Spinal cord (tissue), 10 donors: Measurements from ENCODE around the gene CPEB3. TPM values are rescaled to one million over a fixed set of nuclear protein-coding genes. Genes with fewer than 3 reads are reported as not detected.
A peak's percentile ranks its signal among the peaks of the same experiment; 100 is the strongest.
"Not testable (repeated sequence)": the region's sequence is repeated elsewhere in the genome, so short reads cannot be mapped to it uniquely, and the experiment has no call there.

Source experiments
- DNase-seq, 6 donors: peaks; one replicate each; pipeline versions ENCODE4 v3.0.0 to v3.0.0-alpha.2; 2013 to 2015; ENCODE audit warnings: low spot score in 6 of 6, low read depth in 4 of 6
- H3K27ac ChIP-seq: one replicate; pipeline ENCODE4 v1.5.1; 2013; ENCODE audit warnings: low read depth, low read length, control low read depth
- H3K27me3 ChIP-seq: one replicate; pipeline ENCODE4 v1.6.1; 2013; ENCODE audit warnings: low read length; ENCODE audit not compliant: control insufficient read depth, insufficient read depth
- H3K36me3 ChIP-seq: one replicate; pipeline ENCODE4 v1.6.1; 2013; ENCODE audit warnings: low read length; ENCODE audit not compliant: control insufficient read depth, insufficient read depth
- H3K4me1 ChIP-seq: one replicate; pipeline ENCODE4 v1.6.1; 2013; ENCODE audit warnings: low read length; ENCODE audit not compliant: control insufficient read depth, insufficient read depth
- H3K4me3 ChIP-seq: one replicate; pipeline ENCODE4 v1.5.1; 2013; ENCODE audit warnings: low read depth, low read length, control low read depth
- H3K9me3 ChIP-seq: one replicate; pipeline ENCODE4 v1.6.1; 2013; ENCODE audit warnings: low read length; ENCODE audit not compliant: control insufficient read depth, insufficient read depth
- WGBS: methylation state at CpG from one replicate; pipeline ENCODE4 v1.1.5; 2013; ENCODE audit warnings: missing lambda C conversion rate; ENCODE audit not compliant: insufficient coverage; 5-methylcytosine and 5-hydroxymethylcytosine counted together
- polyA plus RNA-seq, 2 donors: library from polyadenylated mRNA; unstranded; fragments of 120-200 nt; gene quantifications; one replicate each; pipeline ENCODE4 v1.2.1, GENCODE V29; 2013; ENCODE audit not compliant: insufficient read length in 2 of 2
- total RNA-seq, 2 donors: library from RNA; depleted of rRNA in 1 of 2; stranded (reverse); fragments of 120-200 nt in 1 of 2; fragments of >200 nt in 1 of 2; gene quantifications; one replicate each; pipeline versions ENCODE4 v1.2.3 to v1.2.4, GENCODE V29; 2013 to 2014
- donor health status: healthy.

The CPEB3 gene
- total and polyA plus RNA-seq, 4 donors, result 9.0 to 29.3 (median 17.1) TPM

GRCh38 chr10:92231196-92231595, 59.7 kb downstream of the CPEB3 start:
- no peak overlapping the region for H3K4me3 ChIP-seq

DNA sequence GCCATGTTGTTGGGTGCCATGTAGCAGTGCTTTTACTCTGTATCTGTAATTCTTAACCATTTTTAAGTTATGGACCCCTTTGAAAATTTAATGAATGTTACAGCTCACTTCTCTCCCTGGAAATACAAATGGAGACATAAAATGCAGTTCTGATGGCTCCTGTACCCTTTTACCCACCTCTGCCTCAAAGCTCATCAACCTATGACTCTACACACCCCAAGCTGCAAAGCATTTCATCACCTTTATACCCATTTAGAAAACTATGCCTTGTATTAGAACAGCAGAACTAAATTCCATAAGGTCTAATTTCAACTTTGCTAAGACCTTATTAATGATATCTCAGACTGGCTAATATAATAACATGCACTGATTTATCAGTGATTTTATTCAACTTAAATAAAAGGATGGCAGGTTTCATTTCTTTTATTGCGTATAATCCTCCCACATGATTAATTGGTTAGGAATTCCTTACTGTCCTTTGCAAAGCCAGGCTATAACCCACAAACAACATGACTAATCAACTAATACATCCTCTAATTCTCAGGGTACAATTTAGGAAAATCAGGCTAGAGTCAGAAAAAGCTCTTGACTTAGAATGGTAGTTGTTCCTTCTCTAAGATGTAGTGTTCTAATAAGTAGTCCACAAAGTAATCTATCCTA, 68.1 kb downstream of the CPEB3 start:
- H3K36me3 ChIP-seq, result peaks cover 12% of the 10 kb centered on the region
- no peaks in the 10 kb centered on the region for H3K27me3 ChIP-seq
- no peak overlapping the region for H3K27ac ChIP-seq
- H3K9me3 ChIP-seq, result no peaks in the 10 kb centered on the region
- H3K4me1 ChIP-seq, result no peaks in the 10 kb centered on the region
- no peak overlapping the region for H3K4me3 ChIP-seq
- peak in 1 of 6 donors; percentile 37 for DNase-seq
- no CpG with 5 or more reads among the region's 1 CpG for WGBS

More at GRCh38 chr10:92231196-92231595, 59.7 kb downstream of the CPEB3 start:
- no peak for DNase-seq
- H3K4me1 ChIP-seq, result no peaks in the 10 kb centered on the region
- H3K27ac ChIP-seq, result no peak overlapping the region
- H3K27me3 ChIP-seq, result no peaks in the 10 kb centered on the region
- H3K36me3 ChIP-seq, result peaks cover 13% of the 10 kb centered on the region
- 71% methylated on average over 1 of the region's 1 CpG for WGBS
- H3K9me3 ChIP-seq, result no peaks in the 10 kb centered on the region

GRCh38 chr10:92219559-92219958, 71.3 kb downstream of the CPEB3 start:
- no peaks in the 10 kb centered on the region for H3K4me1 ChIP-seq
- H3K4me3 ChIP-seq, result no peak overlapping the region
- H3K27ac ChIP-seq, result no peak overlapping the region
- no peaks in the 10 kb centered on the region for H3K27me3 ChIP-seq
- DNase-seq, result no peak
- peaks cover 8% of the 10 kb centered on the region for H3K36me3 ChIP-seq
- 100% methylated on average over 3 of the region's 6 CpGs for WGBS
- H3K9me3 ChIP-seq, result no peaks in the 10 kb centered on the region

- H3K9me3 ChIP-seq, result no peaks in the 10 kb centered on the region
- H3K4me3 ChIP-seq, result no peak overlapping the region
- H3K27me3 ChIP-seq, result no peaks in the 10 kb centered on the region
- no peak overlapping the region for H3K27ac ChIP-seq
- peaks cover 8% of the 10 kb centered on the region for H3K36me3 ChIP-seq
- DNase-seq, result no peak
- WGBS, result no CpG with 5 or more reads among the region's 3 CpGs
- H3K4me1 ChIP-seq, result no peaks in the 10 kb centered on the region
These were observed 72.3 kb downstream of the CPEB3 start for GRCh38 chr10:92218569-92218968.

DNA sequence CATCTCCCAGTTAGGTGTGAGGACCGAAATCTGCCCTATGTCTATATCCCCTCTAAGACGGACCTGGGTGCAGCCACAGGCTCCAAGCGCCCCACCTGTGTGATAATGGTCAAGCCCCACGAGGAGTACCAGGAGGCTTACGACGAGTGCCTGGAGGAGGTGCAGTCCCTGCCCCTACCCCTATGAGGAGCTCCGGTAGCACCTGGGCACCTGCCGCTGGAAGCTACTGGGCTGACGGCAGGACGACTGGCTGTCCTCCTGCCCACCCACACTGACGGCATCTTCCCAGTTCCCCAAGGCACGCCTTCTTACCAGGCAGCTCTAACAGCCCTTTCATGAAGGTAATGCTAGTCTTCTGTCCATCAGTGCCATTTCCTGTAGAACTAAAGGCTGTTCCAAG, 74.3 kb downstream of the CPEB3 start:
- not testable (repeated sequence) for DNase-seq, H3K27ac ChIP-seq

DNA sequence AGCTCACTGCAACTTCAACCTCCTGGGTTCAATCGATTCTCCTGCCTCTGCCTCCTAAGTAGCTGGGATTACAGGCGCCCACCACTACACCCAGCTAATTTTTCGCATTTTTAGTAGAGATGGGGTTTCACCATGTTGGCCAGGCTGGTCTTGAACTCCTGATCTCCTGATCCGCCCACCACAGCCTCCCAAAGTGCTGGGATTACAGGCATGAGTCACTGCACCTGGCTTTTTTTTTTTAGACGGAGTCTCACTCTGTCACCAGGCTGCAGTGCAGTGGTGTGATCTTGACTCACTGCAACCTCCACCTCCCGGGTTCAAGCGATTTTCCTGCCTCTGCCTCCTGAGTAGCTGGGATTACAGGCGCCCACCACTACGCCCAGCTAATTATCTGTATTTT, 75.7 kb downstream of the CPEB3 start:
- H3K36me3 ChIP-seq, H3K4me3 ChIP-seq, H3K27ac ChIP-seq, H3K27me3 ChIP-seq, H3K9me3 ChIP-seq, H3K4me1 ChIP-seq, DNase-seq: not testable (repeated sequence)
- 100% methylated on average over 4 of the region's 9 CpGs for WGBS

More for the DNA sequence above, 74.3 kb downstream of the CPEB3 start:
- not testable (repeated sequence) for H3K27me3 ChIP-seq, H3K36me3 ChIP-seq, H3K9me3 ChIP-seq, H3K4me3 ChIP-seq, H3K4me1 ChIP-seq
- WGBS, result 81% methylated on average over 10 of the region's 12 CpGs

- Histone ChIP-seq H3K27ac (no peak overlapping the region), H3K4me1 (no peaks in the 10 kb centered on the region)
These were observed 77.8 kb downstream of the CPEB3 start for GRCh38 chr10:92213049-92213448.

GRCh38 chr10:92208736-92209135, 82.1 kb downstream of the CPEB3 start:
- H3K36me3 ChIP-seq, result no peaks in the 10 kb centered on the region
- DNase-seq, result no peak
- 89% methylated on average over 3 of the region's 3 CpGs for WGBS
- no peaks in the 10 kb centered on the region for H3K27me3 ChIP-seq
- H3K9me3 ChIP-seq, result no peaks in the 10 kb centered on the region
- H3K4me3 ChIP-seq, result no peak overlapping the region
- no peak overlapping the region for H3K27ac ChIP-seq
- no peaks in the 10 kb centered on the region for H3K4me1 ChIP-seq

More at GRCh38 chr10:92213049-92213448, 77.8 kb downstream of the CPEB3 start:
- no peak for DNase-seq
- WGBS, result 82% methylated on average over 1 of the region's 2 CpGs
- Histone ChIP-seq H3K27me3 (no peaks in the 10 kb centered on the region), H3K36me3 (peaks cover 8% of the 10 kb centered on the region), H3K4me3 (no peak overlapping the region), H3K9me3 (no peaks in the 10 kb centered on the region)

GRCh38 chr10:92208157-92208720, 82.6 kb downstream of the CPEB3 start:
- H3K27me3 ChIP-seq, result no peaks in the 10 kb centered on the region
- no peak for DNase-seq
- no peak overlapping the region for H3K4me3 ChIP-seq
- no peaks in the 10 kb centered on the region for H3K36me3 ChIP-seq
- H3K4me1 ChIP-seq, result no peaks in the 10 kb centered on the region
- H3K27ac ChIP-seq, result no peak overlapping the region
- no peaks in the 10 kb centered on the region for H3K9me3 ChIP-seq

GRCh38 chr10:92207061-92207460, 83.8 kb downstream of the CPEB3 start:
- Histone ChIP-seq H3K4me1 (no peaks in the 10 kb centered on the region), H3K27me3 (no peaks in the 10 kb centered on the region), H3K9me3 (no peaks in the 10 kb centered on the region), H3K27ac (no peak overlapping the region), H3K36me3 (no peaks in the 10 kb centered on the region), H3K4me3 (no peak overlapping the region)
- WGBS, result no CpG with 5 or more reads among the region's 1 CpG
- DNase-seq, result no peak
